GM21367 (cell line): ENCODE measurements around the gene VAV2.

Experiments
- ATAC-seq: cut with Tn5 transposase; IDR thresholded peaks from one replicate; pipeline ENCODE4 v1.9.1; 2021; ENCODE audit not compliant: unreplicated experiment

Gene VAV2

GRCh38 chr9:133737774-133738639 is 254.1 kb downstream of the VAV2 start, which contains the start of gene SARDH:
Gene SARDH (minus strand): TSS chr9:133738352. CDS start chr9:133734173, 4,179 bp downstream.
- no peak for ATAC-seq

- no peak for ATAC-seq
Measured at GRCh38 chr9:133737071-133737773, 254.9 kb downstream of the VAV2 start.

GRCh38 chr9:133735931-133736330 is 256.2 kb downstream of the VAV2 start:
- no peak for ATAC-seq

- no peak for ATAC-seq
Measured at GRCh38 chr9:133735415-133735775, 256.7 kb downstream of the VAV2 start.

- no peak for ATAC-seq
Measured at GRCh38 chr9:133734590-133735414, 257.3 kb downstream of the VAV2 start.

GRCh38 chr9:133733796-133734533 is 258.2 kb downstream of the VAV2 start:
- ATAC-seq: no peak

- no peak for ATAC-seq
Measured at GRCh38 chr9:133733421-133733795, 258.7 kb downstream of the VAV2 start.

- ATAC-seq: no peak
Measured at GRCh38 chr9:133732639-133733408, 259.3 kb downstream of the VAV2 start.

- ATAC-seq: no peak
Measured at GRCh38 chr9:133731876-133732638, 260.1 kb downstream of the VAV2 start.

GRCh38 chr9:133730994-133731715 is 261.0 kb downstream of the VAV2 start:
- ATAC-seq: no peak

- no peak for ATAC-seq
Measured at GRCh38 chr9:133729617-133730281, 262.4 kb downstream of the VAV2 start.

GRCh38 chr9:133728856-133729616 is 263.1 kb downstream of the VAV2 start:
- no peak for ATAC-seq

GRCh38 chr9:133727876-133728441 is 264.2 kb downstream of the VAV2 start:
- no peak for ATAC-seq

- ATAC-seq: no peak
Measured at GRCh38 chr9:133727277-133727875, 264.7 kb downstream of the VAV2 start.

GRCh38 chr9:133726401-133727276 is 265.5 kb downstream of the VAV2 start:
- ATAC-seq: no peak

GRCh38 chr9:133725886-133726285 is 266.2 kb downstream of the VAV2 start:
- ATAC-seq: no peak
